ENCODE measurements around the gene C2CD4D.

DNA sequence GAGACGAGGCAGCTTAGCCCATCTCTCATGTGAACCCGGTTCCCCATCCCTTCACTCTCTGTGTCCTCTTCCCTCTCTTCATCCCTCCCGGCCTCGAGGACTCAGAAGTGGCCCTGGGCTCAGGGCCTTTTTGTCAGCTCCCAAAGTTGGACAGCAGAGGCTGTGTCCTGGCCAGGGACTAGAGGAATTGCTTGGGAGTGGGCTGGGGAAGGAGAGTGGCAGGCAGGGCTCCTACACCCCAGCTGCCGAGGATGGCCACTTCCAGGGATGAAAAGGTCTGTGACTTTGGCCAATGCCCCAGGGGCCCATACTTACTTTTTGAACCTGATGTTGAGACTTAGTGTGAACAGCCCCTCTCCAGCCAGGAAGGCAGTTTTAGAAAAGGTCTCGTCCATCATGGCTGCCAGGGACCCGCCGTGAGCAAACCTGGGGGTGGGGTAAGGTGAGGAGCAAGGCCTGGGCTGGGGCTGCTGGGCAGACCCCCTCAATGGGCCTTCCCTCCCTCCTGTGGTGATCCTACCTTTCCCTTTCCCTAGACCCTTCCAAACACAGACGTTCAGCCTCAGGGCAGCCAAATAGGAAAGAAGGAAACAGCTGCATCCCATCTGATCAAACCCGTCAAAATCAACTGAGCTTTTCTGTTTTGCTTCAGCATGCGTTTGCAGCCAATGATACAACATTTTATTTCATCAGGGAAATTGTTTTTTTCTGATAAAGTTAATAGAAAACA, 8.4 kb upstream of the C2CD4D start:
- TF ChIP-seq, protein P1, sequence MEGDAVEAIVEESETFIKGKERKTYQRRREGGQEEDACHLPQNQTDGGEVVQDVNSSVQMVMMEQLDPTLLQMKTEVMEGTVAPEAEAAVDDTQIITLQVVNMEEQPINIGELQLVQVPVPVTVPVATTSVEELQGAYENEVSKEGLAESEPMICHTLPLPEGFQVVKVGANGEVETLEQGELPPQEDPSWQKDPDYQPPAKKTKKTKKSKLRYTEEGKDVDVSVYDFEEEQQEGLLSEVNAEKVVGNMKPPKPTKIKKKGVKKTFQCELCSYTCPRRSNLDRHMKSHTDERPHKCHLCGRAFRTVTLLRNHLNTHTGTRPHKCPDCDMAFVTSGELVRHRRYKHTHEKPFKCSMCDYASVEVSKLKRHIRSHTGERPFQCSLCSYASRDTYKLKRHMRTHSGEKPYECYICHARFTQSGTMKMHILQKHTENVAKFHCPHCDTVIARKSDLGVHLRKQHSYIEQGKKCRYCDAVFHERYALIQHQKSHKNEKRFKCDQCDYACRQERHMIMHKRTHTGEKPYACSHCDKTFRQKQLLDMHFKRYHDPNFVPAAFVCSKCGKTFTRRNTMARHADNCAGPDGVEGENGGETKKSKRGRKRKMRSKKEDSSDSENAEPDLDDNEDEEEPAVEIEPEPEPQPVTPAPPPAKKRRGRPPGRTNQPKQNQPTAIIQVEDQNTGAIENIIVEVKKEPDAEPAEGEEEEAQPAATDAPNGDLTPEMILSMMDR (IDR thresholded peaks at IDR 0.05): no peak
- TF ChIP-seq POLR2A (IDR thresholded peaks at IDR 0.05): no peak

Data from sigmoid colon (tissue), 3 donors.